Keratinocyte (primary cell): Measurements from ENCODE around the gene AP4B1. TPM values are rescaled to one million over a fixed set of nuclear protein-coding genes. Genes with fewer than 3 reads are reported as not detected.

Experiments
- DNase-seq: peaks from one replicate; pipeline ENCODE4 v3.0.0-alpha.2; 2011; ENCODE audit warnings: low read depth, missing footprints, low spot score
- FAIRE-seq: peaks from 2 replicates; lab custom pipeline; 2011; peaks lifted over from hg19 to GRCh38; lab: Jason Lieb, UNC
- H2AFZ ChIP-seq: 2 replicates; pipeline ENCODE4 v1.6.0; 2012; ENCODE audit warnings: low read length, control low read depth, inconsistent platforms; ENCODE audit not compliant: control insufficient read depth
- H3K27ac ChIP-seq: 2 replicates; pipeline ENCODE4 v1.5.1; 2011; ENCODE audit warnings: low read length; ENCODE audit not compliant: control insufficient read depth, insufficient read depth
- H3K27me3 ChIP-seq: 3 replicates; pipeline ENCODE4 v1.6.0; 2011; ENCODE audit warnings: low read length; ENCODE audit not compliant: control insufficient read depth, insufficient read depth; ENCODE audit errors: extremely low read depth
- H3K36me3 ChIP-seq, 2 experiments: 2 replicates in 1 of 2; 3 replicates in 1 of 2; pipeline ENCODE4 v1.5.1; 2011; ENCODE audit warnings: low read length in 2 of 2, mild to moderate bottlenecking in 1 of 2; ENCODE audit not compliant: control insufficient read depth in 2 of 2, insufficient read depth in 2 of 2; ENCODE audit errors: extremely low read depth in 1 of 2
- H3K4me1 ChIP-seq: 3 replicates; pipeline ENCODE4 v1.5.1; 2011; ENCODE audit warnings: low read length; ENCODE audit not compliant: control insufficient read depth, insufficient read depth; ENCODE audit errors: extremely low read depth
- H3K4me2 ChIP-seq: 3 replicates; pipeline ENCODE4 v1.6.0; 2011; ENCODE audit warnings: low read depth, low read length; ENCODE audit not compliant: control insufficient read depth, insufficient read depth; ENCODE audit errors: extremely low read depth
- H3K4me3 ChIP-seq, 3 experiments: fragments of 200-600 bp in 1 of 3; sonication (generic) in 1 of 3; 2 replicates in 2 of 3; 3 replicates in 1 of 3; pipeline ENCODE4 v1.5.1; 2011 to 2016; ENCODE audit warnings: low read length in 3 of 3, mild to moderate bottlenecking in 3 of 3, control low read depth in 2 of 3, inconsistent platforms in 1 of 3, low read depth in 1 of 3, mixed read lengths in 1 of 3, mixed run types in 1 of 3, moderate library complexity in 1 of 3; ENCODE audit not compliant: control insufficient read depth in 2 of 3, insufficient read depth in 2 of 3; ENCODE audit errors: extremely low read depth in 1 of 3
- H3K79me2 ChIP-seq: 2 replicates; pipeline ENCODE4 v1.6.0; 2012; ENCODE audit warnings: low read length; ENCODE audit not compliant: control insufficient read depth, insufficient read depth
- H3K9ac ChIP-seq: 3 replicates; pipeline ENCODE4 v1.6.0; 2011; ENCODE audit warnings: low read length; ENCODE audit not compliant: control insufficient read depth, insufficient read depth; ENCODE audit errors: extremely low read depth
- H3K9me1 ChIP-seq: 3 replicates; pipeline ENCODE4 v1.6.0; 2011; ENCODE audit warnings: low read length; ENCODE audit not compliant: control insufficient read depth, insufficient read depth; ENCODE audit errors: extremely low read depth
- H3K9me3 ChIP-seq: 2 replicates; pipeline ENCODE4 v1.5.1; 2012; ENCODE audit warnings: low read depth, low read length; ENCODE audit not compliant: control insufficient read depth
- H4K20me1 ChIP-seq: 3 replicates; pipeline ENCODE4 v1.6.0; 2011; ENCODE audit warnings: low read length; ENCODE audit not compliant: control insufficient read depth, insufficient read depth; ENCODE audit errors: extremely low read depth
- EZH2 ChIP-seq: IDR thresholded peaks from one replicate; pipeline ENCODE4 v1.6.1; 2012; ENCODE audit warnings: inconsistent platforms, mild to moderate bottlenecking, low read length, moderate library complexity
- dilution Hi-C: fragments of 300-500 bp; cut with MboI; formaldehyde crosslinking; loops from one replicate; pipeline ENCODE4 v1.7.0; 2020; ENCODE audit warnings: low sequenced_read_pairs; ENCODE audit not compliant: extremely low pct_ligation_motif_present
- polyA plus RNA-seq, 5 experiments: library from polyadenylated mRNA; depleted of rRNA in 3 of 5; stranded (reverse) in 3 of 5; stranded (forward) in 1 of 5; unstranded in 1 of 5; fragments of >200 nt; gene quantifications; 1 replicate in 1 of 5; 2 replicates in 3 of 5; 3 replicates in 1 of 5; pipeline versions ENCODE4 v1.2.1 to v1.2.3, GENCODE V29; 2011 to 2012; ENCODE audit warnings: missing spikeins in 2 of 5, low read depth in 1 of 5, low replicate concordance in 1 of 5
- TF ChIP-seq, protein P1 (sequence below), 3 experiments: IDR thresholded peaks in 1 of 3; conservative IDR thresholded peaks in 1 of 3; optimal IDR thresholded peaks in 1 of 3; 2 replicates in 2 of 3; 3 replicates in 1 of 3; pipeline versions ENCODE3 to v1.5.1; 2011; ENCODE audit warnings: low read length in 3 of 3, mild to moderate bottlenecking in 3 of 3, moderate library complexity in 2 of 3, control low read depth in 1 of 3, inconsistent platforms in 1 of 3; ENCODE audit not compliant: insufficient read depth in 2 of 3; ENCODE audit errors: extremely low read depth in 1 of 3

The AP4B1 gene
- polyA plus RNA-seq, 1 donor (not counting 4 experiments of a cell fraction or from before 2014, with no cell fraction given): 16.5 TPM

DNA sequence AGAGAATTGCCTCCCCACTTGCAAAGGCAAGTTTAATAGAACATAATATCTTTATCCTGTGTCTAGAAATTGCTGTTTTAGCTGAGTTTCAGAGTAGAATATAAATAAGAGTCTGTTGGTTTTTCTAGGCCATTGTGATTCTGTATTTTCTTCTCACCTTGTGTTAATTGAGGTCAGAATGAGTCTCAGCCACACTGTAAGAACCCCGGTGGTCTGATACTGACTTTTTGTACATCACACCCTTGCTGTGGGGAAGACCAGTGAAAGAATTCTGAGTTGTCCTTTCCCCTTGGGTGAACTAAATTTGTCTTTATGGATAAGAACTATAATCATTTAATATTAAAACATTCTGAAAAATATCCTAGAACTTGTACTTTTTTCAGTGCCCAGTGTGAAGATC is 31.4 kb upstream of the AP4B1 start:
- Histone ChIP-seq H3K9me1 (peaks cover 3% of the 10 kb centered on the region), H3K36me3 (peaks cover 4 to 8% of the 10 kb centered on the region in 2 experiments), H3K27ac (no peak overlapping the region), H4K20me1 (no peaks in the 10 kb centered on the region), H3K4me1 (peaks cover 10% of the 10 kb centered on the region), H3K4me2 (no peak overlapping the region), H3K9me3 (no peaks in the 10 kb centered on the region), H3K9ac (no peak overlapping the region), H3K4me3 (no peak overlapping the region), H3K27me3 (no peaks in the 10 kb centered on the region), H3K79me2 (peaks cover 87% of the 10 kb centered on the region), H2AFZ (no peak overlapping the region)
- FAIRE-seq (no peak), DNase-seq (no peak)
- TF ChIP-seq, protein P1, sequence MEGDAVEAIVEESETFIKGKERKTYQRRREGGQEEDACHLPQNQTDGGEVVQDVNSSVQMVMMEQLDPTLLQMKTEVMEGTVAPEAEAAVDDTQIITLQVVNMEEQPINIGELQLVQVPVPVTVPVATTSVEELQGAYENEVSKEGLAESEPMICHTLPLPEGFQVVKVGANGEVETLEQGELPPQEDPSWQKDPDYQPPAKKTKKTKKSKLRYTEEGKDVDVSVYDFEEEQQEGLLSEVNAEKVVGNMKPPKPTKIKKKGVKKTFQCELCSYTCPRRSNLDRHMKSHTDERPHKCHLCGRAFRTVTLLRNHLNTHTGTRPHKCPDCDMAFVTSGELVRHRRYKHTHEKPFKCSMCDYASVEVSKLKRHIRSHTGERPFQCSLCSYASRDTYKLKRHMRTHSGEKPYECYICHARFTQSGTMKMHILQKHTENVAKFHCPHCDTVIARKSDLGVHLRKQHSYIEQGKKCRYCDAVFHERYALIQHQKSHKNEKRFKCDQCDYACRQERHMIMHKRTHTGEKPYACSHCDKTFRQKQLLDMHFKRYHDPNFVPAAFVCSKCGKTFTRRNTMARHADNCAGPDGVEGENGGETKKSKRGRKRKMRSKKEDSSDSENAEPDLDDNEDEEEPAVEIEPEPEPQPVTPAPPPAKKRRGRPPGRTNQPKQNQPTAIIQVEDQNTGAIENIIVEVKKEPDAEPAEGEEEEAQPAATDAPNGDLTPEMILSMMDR (optimal IDR thresholded peaks at IDR 0.05 in 1 of 3, IDR thresholded peaks at IDR 0.05 in 1 of 3, conservative IDR thresholded peaks at IDR 0.05 in 1 of 3; ENCODE audit: extremely low read depth in 1 of 3, insufficient read depth in 2 of 3, low read length in 3 of 3): no peak
- TF ChIP-seq EZH2: no peak
- dilution Hi-C loops: no loop called here

DNA sequence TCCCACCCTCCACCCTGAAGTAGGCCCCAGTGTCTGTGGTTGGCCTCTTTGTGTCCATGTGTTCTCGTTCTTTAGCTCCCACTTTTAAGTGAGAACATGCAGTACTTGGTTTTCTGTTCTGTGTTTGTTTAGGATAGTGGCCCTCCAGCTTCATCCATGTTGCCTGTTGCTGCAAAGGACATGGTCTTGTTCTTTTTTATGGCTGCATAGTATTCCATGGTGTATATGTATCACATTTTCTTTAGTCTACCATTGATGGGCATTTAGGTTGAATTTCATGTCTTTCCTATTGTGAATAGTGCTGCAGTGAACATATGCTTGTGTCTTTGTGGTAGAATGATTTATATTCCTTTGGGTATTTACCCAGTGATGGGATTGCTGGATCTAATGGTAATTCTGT is 30.6 kb upstream of the AP4B1 start:
- Histone ChIP-seq H3K27me3 (no peaks in the 10 kb centered on the region), H3K4me1 (peaks cover 15% of the 10 kb centered on the region), H3K4me3 (no peak overlapping the region), H3K79me2 (peaks cover 92% of the 10 kb centered on the region), H3K9me3 (no peaks in the 10 kb centered on the region), H3K9me1 (peaks cover 3% of the 10 kb centered on the region), H4K20me1 (peaks cover 2% of the 10 kb centered on the region), H3K27ac (no peak overlapping the region), H3K9ac (no peak overlapping the region), H3K36me3 (peaks cover 0 to under 1% of the 10 kb centered on the region in 2 experiments), H2AFZ (no peak overlapping the region), H3K4me2 (no peak overlapping the region)
- FAIRE-seq: no peak
- TF ChIP-seq, protein P1 (optimal IDR thresholded peaks at IDR 0.05 in 1 of 3, IDR thresholded peaks at IDR 0.05 in 1 of 3, conservative IDR thresholded peaks at IDR 0.05 in 1 of 3; ENCODE audit: extremely low read depth in 1 of 3, insufficient read depth in 2 of 3, low read length in 3 of 3): no peak
- no peak for TF ChIP-seq EZH2
- DNase-seq: no peak
- dilution Hi-C loops: no loop called here
